Gastroesophageal sphincter (tissue), 4 donors: ENCODE data around the gene EPG5. TPM values are rescaled to one million over a fixed set of nuclear protein-coding genes. Genes with fewer than 3 reads are reported as not detected.

Source experiments
- ATAC-seq: fragments of 150-250 bp; one replicate; pipeline ENCODE4 v1.9.1; 2016; ENCODE audit warnings: mild to moderate bottlenecking, moderate library complexity
- H3K27ac ChIP-seq, 4 donors: fragments of 200-600 bp; sonication (generic) in 3 of 4; 1 replicate in 3 of 4; 2 replicates in 1 of 4; pipeline ENCODE4 v1.5.1; 2016 to 2019
- H3K27me3 ChIP-seq: fragments of 200-600 bp; sonication (generic); one replicate; pipeline ENCODE4 v1.5.1; 2019
- H3K36me3 ChIP-seq, 2 donors: fragments of 200-600 bp; sonication (generic); one replicate each; pipeline ENCODE4 v1.5.1; 2019; ENCODE audit warnings: control low read depth in 1 of 2
- H3K4me1 ChIP-seq, 3 donors: fragments of 200-600 bp; sonication (generic); 1 replicate in 2 of 3; 2 replicates in 1 of 3; pipeline ENCODE4 v1.5.1; 2016 to 2019; ENCODE audit warnings: control low read depth in 2 of 3
- H3K4me3 ChIP-seq, 2 donors: fragments of 200-600 bp; sonication (generic); one replicate each; pipeline ENCODE4 v1.5.1; 2019; ENCODE audit warnings: mild to moderate bottlenecking in 1 of 2, moderate library complexity in 1 of 2
- H3K9me3 ChIP-seq, 3 donors: fragments of 200-600 bp; sonication (generic); one replicate each; pipeline ENCODE4 v1.5.1; 2017 to 2019; ENCODE audit warnings: control low read depth in 2 of 3
- CTCF ChIP-seq, 4 experiments: fragments of 200-600 bp in 2 of 4; fragments of 450-650 bp in 2 of 4; sonication (generic) in 1 of 4; IDR thresholded peaks; one replicate each; pipeline ENCODE4 v1.5.1; 2017 to 2019; ENCODE audit warnings: antibody characterized with exemption in 4 of 4, mild to moderate bottlenecking in 2 of 4, moderate library complexity in 2 of 4
- EP300 ChIP-seq: sonication (generic); formaldehyde crosslinking; IDR thresholded peaks from one replicate; pipeline ENCODE4 v1.6.1; 2017; ENCODE audit warnings: antibody characterized with exemption, mild to moderate bottlenecking
- POLR2A ChIP-seq, 2 donors: fragments of 450-650 bp; IDR thresholded peaks; one replicate each; pipeline ENCODE4 v1.6.1; 2017; ENCODE audit warnings: antibody characterized with exemption in 2 of 2, mild to moderate bottlenecking in 2 of 2, moderate library complexity in 1 of 2
- POLR2AphosphoS5 ChIP-seq: sonication (generic); formaldehyde crosslinking; IDR thresholded peaks from one replicate; pipeline ENCODE4 v1.6.1; 2017; ENCODE audit warnings: antibody characterized with exemption
- WGBS, 2 donors: methylation state at CpG; one replicate each; pipeline ENCODE4 v1.1.5; 2018; ENCODE audit warnings: low coverage in 1 of 2; 5-methylcytosine and 5-hydroxymethylcytosine counted together
- total RNA-seq, 4 donors: library from RNA; depleted of rRNA; stranded (reverse); fragments of >200 nt; gene quantifications; one replicate each; pipeline ENCODE4 v1.1.0, GENCODE V29; 2016

The EPG5 gene
- total RNA-seq, 4 donors from 2014 or later, result 17.3 to 33.7 (median 28.4) TPM

- H3K27ac ChIP-seq, result no peak overlapping the region
- H3K36me3 ChIP-seq, result peaks cover 0 to 81% of the 10 kb centered on the region in 2 donors
- no peak for ATAC-seq
- no peak overlapping the region for H3K4me3 ChIP-seq
- no peaks in the 10 kb centered on the region for H3K27me3 ChIP-seq
- 98 to 100% methylated on average over 4 to 5 of the region's 5 CpGs for WGBS, 2 donors
- H3K9me3 ChIP-seq, result no peaks in the 10 kb centered on the region
- H3K4me1 ChIP-seq, result no peaks in the 10 kb centered on the region
- TF ChIP-seq EP300 (no peak), POLR2A (IDR thresholded peaks at IDR 0.05) (no peak), CTCF (IDR thresholded peaks at IDR 0.05) (no peak), POLR2AphosphoS5 (no peak)
Observed at GRCh38 chr18:45887585-45887984, 79.5 kb downstream of the EPG5 start.

- Histone ChIP-seq H3K27ac (no peak overlapping the region), H3K9me3 (no peaks in the 10 kb centered on the region), H3K4me1 (peaks cover 0 to 6% (median 0%) of the 10 kb centered on the region in 3 donors), H3K4me3 (no peak overlapping the region), H3K27me3 (no peaks in the 10 kb centered on the region), H3K36me3 (peaks cover 0 to 90% of the 10 kb centered on the region in 2 donors)
- WGBS, 2 donors, result 81 to 100% methylated on average over 3 of the region's 3 CpGs
- TF ChIP-seq POLR2AphosphoS5 (no peak), CTCF (IDR thresholded peaks at IDR 0.05) (no peak), EP300 (no peak)
- ATAC-seq, result no peak
Observed at GRCh38 chr18:45880876-45881558, 86.1 kb downstream of the EPG5 start.

DNA sequence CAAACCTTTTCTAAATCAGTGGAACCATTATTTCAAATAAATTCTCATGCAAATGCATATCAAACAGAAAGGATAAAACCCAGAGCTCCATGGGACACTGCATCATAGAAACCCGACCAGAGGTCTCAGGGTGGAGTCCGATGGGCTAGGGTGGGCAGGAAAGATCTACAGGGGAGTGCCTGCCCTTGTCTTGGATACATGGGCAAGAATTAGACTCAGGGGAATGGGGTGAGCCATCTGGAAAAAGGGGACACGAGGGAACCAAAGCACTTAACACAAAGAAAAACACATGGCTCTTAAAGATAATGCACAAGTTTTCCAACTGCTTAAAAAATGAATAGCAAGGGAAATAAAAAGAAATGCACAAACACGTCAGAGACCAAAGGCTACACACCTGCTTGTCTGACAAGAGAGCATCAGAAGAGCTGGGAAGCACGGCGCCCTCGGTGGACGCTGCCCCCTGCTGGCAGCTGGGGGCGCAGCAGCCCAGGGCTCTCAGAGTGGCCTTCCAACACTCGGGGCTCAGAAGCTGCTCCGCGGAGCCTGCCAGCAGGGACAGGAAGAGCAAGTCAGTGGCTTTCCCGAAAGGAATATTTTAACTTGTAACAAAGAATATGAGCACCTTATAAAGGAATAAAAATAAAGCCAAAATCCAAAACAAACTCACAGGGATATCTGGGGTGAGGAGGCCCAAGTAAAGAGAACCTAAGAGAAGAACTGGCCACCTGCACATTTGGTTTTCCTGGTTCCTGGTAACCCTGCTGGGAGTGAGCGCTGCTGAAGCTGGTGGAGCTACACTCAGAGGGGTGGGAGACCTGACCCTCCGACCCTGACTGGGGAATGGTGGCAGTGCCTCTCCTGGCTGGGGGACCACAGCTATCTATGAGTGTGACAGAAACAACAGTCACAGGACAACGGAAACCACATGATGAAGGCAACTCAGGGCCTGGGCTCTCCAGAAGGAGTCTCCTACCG lies 87.2 kb downstream of the EPG5 start:
- Histone ChIP-seq H3K27ac (peak overlapping the region in 1 of 4 donors; percentile 10), H3K36me3 (peaks cover 0 to 91% of the 10 kb centered on the region in 2 donors), H3K27me3 (no peaks in the 10 kb centered on the region), H3K4me1 (peaks cover 0 to 6% (median 0%) of the 10 kb centered on the region in 3 donors), H3K4me3 (no peak overlapping the region), H3K9me3 (no peaks in the 10 kb centered on the region)
- 32 to 71% methylated on average over 1 to 14 of the region's 17 CpGs for WGBS, 2 donors
- peak; percentile 92 to 98 (median 96) for TF ChIP-seq CTCF (IDR thresholded peaks at IDR 0.05)
- TF ChIP-seq POLR2A (IDR thresholded peaks at IDR 0.05), result no peak
- TF ChIP-seq EP300, result no peak
- ATAC-seq, result peak; percentile 82

DNA sequence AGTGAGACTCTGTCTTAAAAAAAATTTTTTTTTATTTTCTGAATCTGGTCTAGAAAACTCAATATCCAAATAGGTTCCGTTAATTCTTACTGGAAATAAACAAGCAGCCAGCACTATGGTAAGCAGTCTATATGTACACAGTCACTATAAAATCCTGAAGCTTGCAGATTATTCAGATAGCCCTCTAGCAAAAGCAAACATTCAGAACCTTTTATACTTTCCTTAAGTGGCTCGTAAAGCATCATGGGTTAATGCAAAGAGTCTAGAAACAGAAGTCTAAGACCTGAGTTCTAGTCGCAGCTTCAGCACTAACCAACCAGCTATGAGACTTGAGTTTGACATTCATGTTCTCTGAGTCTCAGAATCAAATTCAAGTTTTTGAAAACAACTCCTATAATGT lies 89.7 kb downstream of the EPG5 start:
- peaks cover 0 to 6% (median 0%) of the 10 kb centered on the region in 3 donors for H3K4me1 ChIP-seq
- TF ChIP-seq POLR2A (IDR thresholded peaks at IDR 0.05) (no peak), POLR2AphosphoS5 (no peak), EP300 (no peak), CTCF (IDR thresholded peaks at IDR 0.05) (no peak)
- WGBS, 2 donors, result 86 to 90% methylated on average over 3 of the region's 3 CpGs
- ATAC-seq, result no peak
- H3K27ac ChIP-seq, result no peak overlapping the region
- no peaks in the 10 kb centered on the region for H3K27me3 ChIP-seq
- no peak overlapping the region for H3K4me3 ChIP-seq
- peaks cover 0 to 92% of the 10 kb centered on the region in 2 donors for H3K36me3 ChIP-seq
- no peaks in the 10 kb centered on the region for H3K9me3 ChIP-seq
